ENCODE results near the gene CYP27C1.
"Not testable (repeated sequence)": the region's sequence is repeated elsewhere in the genome, so short reads cannot be mapped to it uniquely, and the experiment has no call there.

Gene CYP27C1

DNA sequence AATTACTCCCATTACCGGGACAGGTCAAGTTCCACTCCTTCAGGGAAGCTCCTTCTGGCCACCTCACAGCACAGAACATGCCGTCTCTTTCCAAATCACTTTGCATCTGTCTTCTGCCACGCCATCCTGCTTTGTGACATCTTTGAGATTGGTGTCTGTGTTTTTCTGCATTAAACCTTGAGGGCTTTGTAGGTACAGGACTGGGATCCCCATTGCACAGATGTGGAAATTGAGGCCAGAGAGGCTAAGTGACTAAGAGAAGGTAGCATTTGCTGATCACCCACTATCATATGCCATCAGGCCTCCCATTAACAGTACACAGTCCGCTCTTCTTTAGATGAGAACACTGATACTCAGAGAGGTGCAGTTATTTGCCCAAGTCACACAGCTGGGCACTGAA, 9.5 kb upstream of the CYP27C1 start:
- ATAC-seq = no peak
- no peak overlapping the region for H3K4me3 Mint-ChIP-seq
- DNase-seq = no peak
- H3K9me3 Mint-ChIP-seq = peaks cover 4 to 15% of the 10 kb centered on the region in 2 donors
- no peak overlapping the region for H3K27ac Mint-ChIP-seq
- peaks cover 33% of the 10 kb centered on the region for H3K27me3 Mint-ChIP-seq
- H3K4me1 Mint-ChIP-seq = peaks cover 13% of the 10 kb centered on the region

- Mint-ChIP-seq H3K27me3 (peaks cover 44% of the 10 kb centered on the region), H3K4me1 (peaks cover 13% of the 10 kb centered on the region), H3K27ac (no peak overlapping the region), H3K9me3 (peaks cover 4 to 15% of the 10 kb centered on the region in 2 donors), H3K4me3 (no peak overlapping the region)
- DNase-seq (no peak), ATAC-seq (no peak)
These were observed 8.0 kb upstream of the CYP27C1 start for GRCh38 chr2:127228102-127228501.

GRCh38 chr2:127227264-127227660, 7.2 kb upstream of the CYP27C1 start:
- Mint-ChIP-seq H3K4me1 (peaks cover 13% of the 10 kb centered on the region), H3K27me3 (peaks cover 48% of the 10 kb centered on the region), H3K9me3 (peaks cover 4 to 15% of the 10 kb centered on the region in 2 donors)
- ATAC-seq, DNase-seq, H3K27ac Mint-ChIP-seq, H3K4me3 Mint-ChIP-seq: not testable (repeated sequence)

- Mint-ChIP-seq H3K27ac (peak overlapping the region in 1 of 2 donors; percentile 18), H3K9me3 (peaks cover 4 to 15% of the 10 kb centered on the region in 2 donors), H3K4me1 (peaks cover 13% of the 10 kb centered on the region), H3K4me3 (peak overlapping the region; percentile 47 to 77), H3K27me3 (peaks cover 51% of the 10 kb centered on the region)
- DNase-seq (peak in 1 of 2 donors; percentile 59), ATAC-seq (peak; percentile 94)
These were observed 6.6 kb upstream of the CYP27C1 start for GRCh38 chr2:127226520-127227263.

GRCh38 chr2:127226132-127226519, 6.0 kb upstream of the CYP27C1 start:
- Mint-ChIP-seq H3K27me3 (peaks cover 56% of the 10 kb centered on the region), H3K4me1 (peaks cover 13% of the 10 kb centered on the region), H3K4me3 (peak overlapping the region in 1 of 2 donors; percentile 77), H3K9me3 (peaks cover 4 to 15% of the 10 kb centered on the region in 2 donors), H3K27ac (peak overlapping the region in 1 of 2 donors; percentile 18)
- no peak for ATAC-seq
- DNase-seq = no peak

- no peak for ATAC-seq
- no peak overlapping the region for H3K27ac Mint-ChIP-seq
These were observed 5.3 kb upstream of the CYP27C1 start for GRCh38 chr2:127225186-127225960.

GRCh38 chr2:127224135-127224534, 4.0 kb upstream of the CYP27C1 start:
- ATAC-seq, DNase-seq, H3K9me3 Mint-ChIP-seq, H3K4me3 Mint-ChIP-seq, H3K27ac Mint-ChIP-seq: not testable (repeated sequence)
- Mint-ChIP-seq H3K27me3 (peaks cover 66% of the 10 kb centered on the region), H3K4me1 (peaks cover 28% of the 10 kb centered on the region)

More at GRCh38 chr2:127225186-127225960, 5.3 kb upstream of the CYP27C1 start:
- H3K27me3 Mint-ChIP-seq = peaks cover 64% of the 10 kb centered on the region
- DNase-seq = no peak
- peaks cover 20% of the 10 kb centered on the region for H3K4me1 Mint-ChIP-seq
- H3K4me3 Mint-ChIP-seq = no peak overlapping the region
- H3K9me3 Mint-ChIP-seq = peaks cover 4 to 15% of the 10 kb centered on the region in 2 donors

- Mint-ChIP-seq H3K4me1 (peaks cover 34% of the 10 kb centered on the region), H3K9me3 (peaks cover 7 to 9% of the 10 kb centered on the region in 2 donors), H3K27ac (no peak overlapping the region), H3K4me3 (peak overlapping the region; percentile 83 to 92), H3K27me3 (peaks cover 87% of the 10 kb centered on the region)
- ATAC-seq (no peak), DNase-seq (no peak)
These were observed 849 bp upstream of the CYP27C1 start for GRCh38 chr2:127220768-127221527.

DNA sequence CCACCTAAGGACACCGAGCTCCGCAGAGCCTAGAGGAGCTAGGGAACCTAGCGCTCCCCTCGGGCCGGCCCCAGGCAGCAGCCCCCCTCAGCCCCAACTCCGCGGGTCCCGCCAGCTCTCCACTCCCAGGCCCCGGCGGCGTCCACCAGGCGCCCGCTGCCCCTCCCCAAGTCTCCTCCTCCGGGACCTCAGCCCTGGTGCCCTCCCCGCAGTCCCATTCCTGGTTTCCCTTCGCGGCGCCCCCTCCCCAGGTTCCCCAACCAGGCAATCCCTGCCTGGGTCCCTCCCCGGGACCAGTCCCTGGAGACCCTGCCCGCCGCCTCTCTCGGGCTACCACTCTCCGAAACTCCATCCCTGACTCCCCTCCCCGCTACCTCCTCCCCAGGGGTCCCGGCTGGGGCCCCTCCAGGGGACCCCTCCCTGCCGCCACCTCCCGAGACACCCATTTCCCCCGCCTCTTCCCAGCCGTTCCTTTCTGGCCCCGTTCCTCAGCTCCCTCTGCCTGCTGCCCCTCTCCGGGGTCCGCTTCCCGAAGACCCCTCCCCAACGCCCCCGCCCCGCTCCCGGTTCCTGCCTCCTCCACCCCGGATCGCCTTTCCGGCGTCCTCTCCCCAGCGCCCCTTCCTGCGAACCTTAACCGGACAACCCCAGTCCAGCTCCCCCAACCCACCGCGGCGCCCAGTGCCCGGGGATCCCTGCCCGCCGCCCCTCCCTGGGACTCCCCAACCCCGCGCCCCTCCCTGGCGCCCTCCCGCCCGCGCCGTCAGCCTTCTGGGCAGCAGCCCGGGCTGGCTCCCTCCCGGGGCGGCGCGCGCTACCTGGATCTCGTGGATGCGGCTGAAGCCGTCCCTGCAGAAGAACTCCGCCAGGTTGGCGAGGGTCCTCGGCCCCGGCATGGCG, 678 bp downstream of the CYP27C1 start:
- H3K4me3 Mint-ChIP-seq = peak overlapping the region; percentile 73 to 81
- H3K27ac Mint-ChIP-seq = no peak overlapping the region
- peak; percentile 68 for ATAC-seq
- peaks cover 7 to 9% of the 10 kb centered on the region in 2 donors for H3K9me3 Mint-ChIP-seq
- no peak for DNase-seq
- peaks cover 31% of the 10 kb centered on the region for H3K4me1 Mint-ChIP-seq
- H3K27me3 Mint-ChIP-seq = peaks cover 76% of the 10 kb centered on the region

GRCh38 chr2:127218812-127219170, 1.3 kb downstream of the CYP27C1 start:
- ATAC-seq (peak; percentile 47), DNase-seq (no peak)
- Mint-ChIP-seq H3K27me3 (peaks cover 76% of the 10 kb centered on the region), H3K9me3 (peaks cover 7 to 9% of the 10 kb centered on the region in 2 donors), H3K27ac (no peak overlapping the region), H3K4me1 (peaks cover 31% of the 10 kb centered on the region), H3K4me3 (peak overlapping the region; percentile 73 to 81)

- ATAC-seq (no peak), DNase-seq (no peak)
- Mint-ChIP-seq H3K4me3 (peak overlapping the region; percentile 23 to 27), H3K27ac (no peak overlapping the region), H3K9me3 (peaks cover 7 to 9% of the 10 kb centered on the region in 2 donors), H3K4me1 (peaks cover 31% of the 10 kb centered on the region), H3K27me3 (peaks cover 78% of the 10 kb centered on the region)
These were observed 2.4 kb downstream of the CYP27C1 start for GRCh38 chr2:127217470-127218325.

DNA sequence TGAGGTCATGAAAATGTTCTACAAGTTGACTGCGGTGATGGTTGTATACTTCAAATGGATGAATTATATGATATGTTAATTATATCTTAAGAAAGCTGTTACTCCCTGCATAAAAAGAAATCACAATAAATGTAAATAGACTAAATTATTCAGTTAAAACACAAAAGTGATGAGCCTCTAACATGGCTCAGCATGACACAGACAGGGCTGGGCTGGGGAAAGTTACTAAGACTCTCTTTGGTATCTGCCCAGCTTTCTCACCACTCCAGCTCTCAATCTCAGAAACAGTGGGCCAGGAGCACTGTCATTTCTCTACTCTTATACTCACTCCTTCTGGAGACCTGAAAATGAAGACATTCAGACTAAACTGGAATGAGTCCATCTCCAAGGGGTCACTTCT, 3.5 kb downstream of the CYP27C1 start:
- H3K4me3 Mint-ChIP-seq = no peak overlapping the region
- no peak for ATAC-seq
- peaks cover 85% of the 10 kb centered on the region for H3K27me3 Mint-ChIP-seq
- H3K27ac Mint-ChIP-seq = no peak overlapping the region
- DNase-seq = no peak
- peaks cover 31% of the 10 kb centered on the region for H3K4me1 Mint-ChIP-seq
- H3K9me3 Mint-ChIP-seq = peaks cover 7 to 9% of the 10 kb centered on the region in 2 donors

- no peak for DNase-seq
- no peak for ATAC-seq
- Mint-ChIP-seq H3K4me3 (no peak overlapping the region), H3K27me3 (peaks cover 85% of the 10 kb centered on the region), H3K27ac (no peak overlapping the region), H3K4me1 (peaks cover 31% of the 10 kb centered on the region), H3K9me3 (peaks cover 7 to 9% of the 10 kb centered on the region in 2 donors)
These were observed 4.0 kb downstream of the CYP27C1 start for GRCh38 chr2:127216095-127216494.

DNA sequence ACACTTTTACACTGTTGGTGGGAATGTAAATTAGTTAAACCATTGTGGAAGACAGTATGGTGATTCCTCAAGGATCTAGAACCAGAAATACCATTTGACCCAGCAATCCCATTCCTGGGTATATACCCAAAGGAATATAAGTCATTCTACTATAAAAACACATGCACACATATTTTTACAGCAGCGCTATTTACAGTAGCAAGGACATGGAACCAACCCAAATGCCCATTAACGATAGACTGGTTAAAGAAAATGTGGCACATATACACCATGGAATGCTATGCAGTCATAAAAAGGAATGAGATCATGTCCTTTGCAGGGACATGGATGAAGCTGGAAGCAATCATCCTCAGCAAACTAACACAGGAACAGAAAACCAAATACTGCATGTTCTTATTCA, 5.9 kb downstream of the CYP27C1 start:
- not testable (repeated sequence) for H3K4me3 Mint-ChIP-seq

More for the DNA sequence above, 5.9 kb downstream of the CYP27C1 start:
- not testable (repeated sequence) for DNase-seq, H3K27ac Mint-ChIP-seq, H3K9me3 Mint-ChIP-seq, ATAC-seq
- peaks cover 16% of the 10 kb centered on the region for H3K4me1 Mint-ChIP-seq
- peaks cover 83% of the 10 kb centered on the region for H3K27me3 Mint-ChIP-seq

Measured in stimulated activated naive CD8-positive, alpha-beta T cell treated with anti-CD3 and anti-CD28 coated beads, Interleukin-15, amount 100 ng/mL, for 72 hours (primary cell).